Measurements from ENCODE around the gene RFX3. TPM values are rescaled to one million over a fixed set of nuclear protein-coding genes. Genes with fewer than 3 reads are reported as not detected.

The RFX3 gene
- total and polyA plus RNA-seq, 2 donors (not counting 3 experiments of a cell fraction or from before 2014, with no cell fraction given), result 4.8 to 10.5 TPM

GRCh38 chr9:3247211-3247610 lies 278.6 kb downstream of the RFX3 start:
- Histone ChIP-seq H4K20me1 (replicated peaks; ENCODE audit: control insufficient read depth, extremely low read depth, insufficient read depth, low read length) (no peaks in the 10 kb centered on the region), H3K4me1 (ENCODE audit: control insufficient read depth, extremely low read depth, insufficient read depth, low read length) (no peaks in the 10 kb centered on the region), H3K9ac (replicated peaks; ENCODE audit: extremely low read depth, insufficient read depth, low read length) (no peak overlapping the region), H3K4me3 (replicated peaks in 1 of 3; ENCODE audit: insufficient read depth in 1 of 3, low read depth in 1 of 3, low read length in 3 of 3) (no peak overlapping the region), H3K9me3 (replicated peaks; ENCODE audit: control insufficient read depth, insufficient read depth, low read length) (no peaks in the 10 kb centered on the region), H3K4me2 (ENCODE audit: insufficient read depth, low read length) (no peak overlapping the region), H2AFZ (ENCODE audit: low read depth, low read length) (no peak overlapping the region), H3K27me3 (ENCODE audit: control insufficient read depth in 2 of 2, insufficient read depth in 2 of 2, low read length in 2 of 2) (no peaks in the 10 kb centered on the region), H3K36me3 (ENCODE audit: control insufficient read depth in 2 of 2, extremely low read depth in 1 of 2, insufficient read depth in 2 of 2, low read length in 2 of 2) (no peaks in the 10 kb centered on the region), H3K9me1 (replicated peaks; ENCODE audit: control insufficient read depth, extremely low read depth, insufficient read depth, low read length) (no peaks in the 10 kb centered on the region), H3K79me2 (ENCODE audit: control insufficient read depth, insufficient read depth, low read length) (no peaks in the 10 kb centered on the region), H3K27ac (ENCODE audit: insufficient read depth, low read depth, low read length) (no peak overlapping the region)
- intact Hi-C loops (cut with micrococcal nuclease), result loop anchor here (10.0 kb wide), 1 partner anchor 392 kb away; no protein-coding TSS in a partner anchor
- no peak for FAIRE-seq
- ChIA-PET CTCF (interaction anchor here (3.7 kb wide), 1 partner anchor 194 kb away, joined by 15 read pairs; no protein-coding TSS in a partner anchor), POLR2A (no interaction called here)
- TF ChIP-seq MAX (IDR thresholded peaks at IDR 0.05; ENCODE audit: insufficient read depth, insufficient read length), result no peak
- TF ChIP-seq GATA2 (IDR thresholded peaks at IDR 0.05; ENCODE audit: insufficient read depth, insufficient read length, low read depth, low read length), result no peak
- no peak for TF ChIP-seq MYC (IDR thresholded peaks at IDR 0.05; ENCODE audit: low read depth, low read length)
- no peak for TF ChIP-seq JUN (IDR thresholded peaks at IDR 0.05; ENCODE audit: borderline replicate concordance, insufficient read depth, insufficient read length, low read depth)
- no peak for TF ChIP-seq POLR2AphosphoS5 (IDR thresholded peaks at IDR 0.05; ENCODE audit: insufficient read depth, low read depth, low read length)
- TF ChIP-seq POLR2A (IDR thresholded peaks at IDR 0.05; ENCODE audit: low read depth, low read length), result no peak
- no peak for TF ChIP-seq FOS (IDR thresholded peaks at IDR 0.05; ENCODE audit: borderline replicate concordance, insufficient read depth, low read length)
- no peak for TF ChIP-seq CTCF (IDR thresholded peaks at IDR 0.05; ENCODE audit: extremely low read depth in 1 of 2, insufficient read depth in 1 of 2, low read depth in 1 of 2, low read length in 2 of 2)
- TF ChIP-seq EZH2 (IDR thresholded peaks at IDR 0.05; ENCODE audit: borderline replicate concordance, low read depth, low read length, severe bottlenecking), result no peak
- no peak for DNase-seq (ENCODE audit: low read depth, low spot score)
- dilution Hi-C loops (cut with MboI; ENCODE audit: extremely low pct_ligation_motif_present, low sequenced_read_pairs), result no loop called here
- no TSS peak for BruUV-seq (replicated peaks)
